ENCODE data around the gene PSMC3.

GRCh38 chr11:47415091-47415854, 11.0 kb downstream of the PSMC3 start:
- TF ChIP-seq ZNF530 (CRISPR knock-in tag; IDR thresholded peaks at IDR 0.05; ENCODE audit: low read depth) (no peak), ZNF264 (CRISPR knock-in tag; IDR thresholded peaks at IDR 0.05) (no peak), DPF2 (CRISPR knock-in tag; IDR thresholded peaks at IDR 0.05; ENCODE audit: borderline replicate concordance, low read depth) (no peak)
